WTC11 (cell line): Measurements from ENCODE around the gene CACNG5. TPM values are rescaled to one million over a fixed set of nuclear protein-coding genes. Genes with fewer than 3 reads are reported as not detected.

ENCODE experiments used
- ATAC-seq: fragments of 200-7000 bp; cut with Tn5 transposase; 2 replicates; pipeline ENCODE4 v1.10.0; 2021; ENCODE audit warnings: mild to moderate bottlenecking, moderate library complexity
- CTCF ChIA-PET: fragments of 300-600 bp; sonication (Branson Sonifier 250); formaldehyde crosslinking; loops from one replicate; lab custom pipeline; 2021; ENCODE audit warnings: antibody characterized with exemption; lab: Charles Lee
- POLR2A ChIA-PET: fragments of 350-600 bp; sonication (Branson Sonifier 250); formaldehyde crosslinking; loops from one replicate; lab custom pipeline; 2021; ENCODE audit warnings: antibody characterized with exemption; lab: Charles Lee
- DNase-seq: peaks from one replicate; pipeline ENCODE4 v3.0.0; 2021; ENCODE audit warnings: low spot score
- H3K27ac Mint-ChIP-seq: 2 replicates; pipeline ENCODE4 v1.8.0; 2021; ENCODE audit warnings: mixed read lengths
- H3K27me3 Mint-ChIP-seq: 2 replicates; pipeline ENCODE4 v1.8.0; 2021; ENCODE audit warnings: low read depth, mild to moderate bottlenecking, moderate library complexity, mixed read lengths
- H3K36me3 Mint-ChIP-seq: 2 replicates; pipeline ENCODE4 v1.8.0; 2021; ENCODE audit warnings: mixed read lengths
- H3K4me1 Mint-ChIP-seq: 2 replicates; pipeline ENCODE4 v1.8.0; 2022; ENCODE audit warnings: mixed read lengths
- H3K4me3 Mint-ChIP-seq: 2 replicates; pipeline ENCODE4 v1.8.0; 2021; ENCODE audit warnings: mild to moderate bottlenecking, moderate library complexity, mixed read lengths
- H3K9me3 Mint-ChIP-seq: 2 replicates; pipeline ENCODE4 v1.8.0; 2021; ENCODE audit warnings: mixed read lengths
- ARID4B ChIP-seq: sonication (generic); formaldehyde crosslinking; IDR thresholded peaks from 2 replicates; pipeline ENCODE4 v1.8.0; 2023; ENCODE audit warnings: missing genetic modification reagents, mild to moderate bottlenecking, borderline replicate concordance
- ATF6 ChIP-seq: sonication (generic); formaldehyde crosslinking; IDR thresholded peaks from 2 replicates; pipeline ENCODE4 v1.8.1; 2023; ENCODE audit warnings: mild to moderate bottlenecking, missing genetic modification reagents
- CBFB ChIP-seq: sonication (generic); formaldehyde crosslinking; IDR thresholded peaks from 2 replicates; pipeline ENCODE4 v1.8.1; 2022; ENCODE audit warnings: mild to moderate bottlenecking, low read depth, missing genetic modification reagents
- ELF4 ChIP-seq: sonication (generic); formaldehyde crosslinking; IDR thresholded peaks from 2 replicates; pipeline ENCODE4 v1.8.1; 2022; ENCODE audit warnings: low read depth, mild to moderate bottlenecking, moderate library complexity, missing genetic modification reagents
- GTF2I ChIP-seq: fragments of 250-450 bp; sonication (Bioruptor Pico); conservative IDR thresholded peaks from 2 replicates; pipeline ENCODE4 v1.4.0; 2021; ENCODE audit warnings: mild to moderate bottlenecking
- HMGA2 ChIP-seq: fragments of 250-450 bp; sonication (Bioruptor Pico); IDR thresholded peaks from 2 replicates; pipeline ENCODE4 v1.4.0; 2021; ENCODE audit warnings: mild to moderate bottlenecking, moderate library complexity
- JUN ChIP-seq: sonication (generic); formaldehyde crosslinking; IDR thresholded peaks from 2 replicates; pipeline ENCODE4 v1.8.0; 2023; ENCODE audit warnings: mild to moderate bottlenecking, missing genetic modification reagents
- NR1H2 ChIP-seq: sonication (generic); formaldehyde crosslinking; IDR thresholded peaks from 2 replicates; pipeline ENCODE4 v1.9.0; 2021; ENCODE audit warnings: mild to moderate bottlenecking, moderate library complexity, missing genetic modification reagents
- RORB ChIP-seq: fragments of 250-450 bp; sonication (Bioruptor Pico); IDR thresholded peaks from 2 replicates; pipeline ENCODE4 v1.9.0; 2021; ENCODE audit warnings: mild to moderate bottlenecking
- ZBTB21 ChIP-seq: sonication (generic); formaldehyde crosslinking; IDR thresholded peaks from 2 replicates; pipeline ENCODE4 v1.8.1; 2023; ENCODE audit warnings: mild to moderate bottlenecking, missing genetic modification reagents, borderline replicate concordance
- ZNF416 ChIP-seq: fragments of 250-450 bp; sonication (Bioruptor Pico); IDR thresholded peaks from 2 replicates; pipeline ENCODE4 v1.9.0; 2021; ENCODE audit warnings: mild to moderate bottlenecking, inconsistent platforms
- ZNF425 ChIP-seq: fragments of 250-450 bp; sonication (Bioruptor Pico); conservative IDR thresholded peaks from 2 replicates; pipeline ENCODE4 v1.9.0; 2021; ENCODE audit warnings: mild to moderate bottlenecking
- total RNA-seq: library from RNA; stranded (reverse); gene quantifications from 3 replicates; pipeline ENCODE4 v1.2.3, GENCODE V29; 2021
- TF ChIP-seq, protein P1 (sequence below): sonication (generic); formaldehyde crosslinking; IDR thresholded peaks from 2 replicates; pipeline ENCODE4 v1.8.1; 2022; ENCODE audit warnings: low read depth, mild to moderate bottlenecking, moderate library complexity, missing genetic modification reagents, borderline replicate concordance
- TF ChIP-seq, protein P2 (sequence below): fragments of 250-450 bp; sonication (Bioruptor Pico); IDR thresholded peaks from 2 replicates; pipeline ENCODE4 v2.1.2; 2022; ENCODE audit warnings: mild to moderate bottlenecking, moderate library complexity
- TF ChIP-seq, protein P3 (sequence below): fragments of 200-600 bp; IDR thresholded peaks from 2 replicates; pipeline ENCODE4 v1.8.0; 2022; ENCODE audit warnings: antibody characterized with exemption
- TF ChIP-seq, protein P4 (sequence below): fragments of 250-450 bp; sonication (Bioruptor Pico); IDR thresholded peaks from 2 replicates; pipeline ENCODE4 v1.8.0; 2021; ENCODE audit warnings: mild to moderate bottlenecking
- TF ChIP-seq, protein P5 (sequence below): sonication (generic); formaldehyde crosslinking; IDR thresholded peaks from 2 replicates; pipeline ENCODE4 v1.8.1; 2022; ENCODE audit warnings: missing genetic modification reagents, borderline replicate concordance

The CACNG5 gene
- total RNA-seq, 1 experiment from 2014 or later = 1.9 TPM

GRCh38 chr17:66790501-66791061 is 44.3 kb upstream of the CACNG5 start:
- H3K4me1 Mint-ChIP-seq = peaks cover 9% of the 10 kb centered on the region
- H3K36me3 Mint-ChIP-seq = peaks cover 10% of the 10 kb centered on the region
- no peaks in the 10 kb centered on the region for H3K9me3 Mint-ChIP-seq
- no peak for ATAC-seq
- H3K4me3 Mint-ChIP-seq = no peak overlapping the region
- POLR2A ChIA-PET = interaction anchor here (0.6 kb wide), 1 partner anchor 26 kb away, joined by 4 read pairs; no protein-coding TSS in a partner anchor
- no peaks in the 10 kb centered on the region for H3K27me3 Mint-ChIP-seq
- no peak for DNase-seq
- H3K27ac Mint-ChIP-seq = no peak overlapping the region
- CTCF ChIA-PET = interaction anchor here (1.2 to 1.5 kb wide), 2 partner anchors 9 to 63 kb away, joined by 5 to 6 read pairs; no protein-coding TSS in a partner anchor
- no peak for TF ChIP-seq JUN (CRISPR knock-in tag)
- TF ChIP-seq, protein P1, sequence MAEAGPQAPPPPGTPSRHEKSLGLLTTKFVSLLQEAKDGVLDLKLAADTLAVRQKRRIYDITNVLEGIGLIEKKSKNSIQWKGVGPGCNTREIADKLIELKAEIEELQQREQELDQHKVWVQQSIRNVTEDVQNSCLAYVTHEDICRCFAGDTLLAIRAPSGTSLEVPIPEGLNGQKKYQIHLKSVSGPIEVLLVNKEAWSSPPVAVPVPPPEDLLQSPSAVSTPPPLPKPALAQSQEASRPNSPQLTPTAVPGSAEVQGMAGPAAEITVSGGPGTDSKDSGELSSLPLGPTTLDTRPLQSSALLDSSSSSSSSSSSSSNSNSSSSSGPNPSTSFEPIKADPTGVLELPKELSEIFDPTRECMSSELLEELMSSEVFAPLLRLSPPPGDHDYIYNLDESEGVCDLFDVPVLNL (CRISPR knock-in tag) = no peak
- TF ChIP-seq ZNF425 (CRISPR knock-in tag) = no peak
- TF ChIP-seq HMGA2 (CRISPR knock-in tag) = no peak
- no peak for TF ChIP-seq RORB (CRISPR knock-in tag)
- no peak for TF ChIP-seq GTF2I

GRCh38 chr17:66791347-66791746 is 43.6 kb upstream of the CACNG5 start:
- H3K27ac Mint-ChIP-seq = peak overlapping the region; percentile 75
- DNase-seq (no peak), ATAC-seq (no peak)
- H3K4me3 Mint-ChIP-seq = no peak overlapping the region
- POLR2A ChIA-PET = interaction anchor here (0.7 kb wide), 1 partner anchor 1000 kb away, joined by 6 read pairs; no protein-coding TSS in a partner anchor
- H3K27me3 Mint-ChIP-seq = no peaks in the 10 kb centered on the region
- H3K9me3 Mint-ChIP-seq = no peaks in the 10 kb centered on the region
- H3K4me1 Mint-ChIP-seq = peaks cover 9% of the 10 kb centered on the region
- H3K36me3 Mint-ChIP-seq = peaks cover 10% of the 10 kb centered on the region
- CTCF ChIA-PET = interaction anchor here (0.5 to 1.5 kb wide), 4 partner anchors 9 to 328 kb away, joined by 3 to 6 read pairs (median 5); no protein-coding TSS in a partner anchor
- no peak for TF ChIP-seq ARID4B
- TF ChIP-seq ZNF416 = no peak
- TF ChIP-seq, protein P2, sequence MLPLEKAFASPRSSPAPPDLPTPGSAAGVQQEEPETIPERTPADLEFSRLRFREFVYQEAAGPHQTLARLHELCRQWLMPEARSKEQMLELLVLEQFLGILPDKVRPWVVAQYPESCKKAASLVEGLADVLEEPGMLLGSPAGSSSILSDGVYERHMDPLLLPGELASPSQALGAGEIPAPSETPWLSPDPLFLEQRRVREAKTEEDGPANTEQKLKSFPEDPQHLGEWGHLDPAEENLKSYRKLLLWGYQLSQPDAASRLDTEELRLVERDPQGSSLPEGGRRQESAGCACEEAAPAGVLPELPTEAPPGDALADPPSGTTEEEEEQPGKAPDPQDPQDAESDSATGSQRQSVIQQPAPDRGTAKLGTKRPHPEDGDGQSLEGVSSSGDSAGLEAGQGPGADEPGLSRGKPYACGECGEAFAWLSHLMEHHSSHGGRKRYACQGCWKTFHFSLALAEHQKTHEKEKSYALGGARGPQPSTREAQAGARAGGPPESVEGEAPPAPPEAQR (CRISPR knock-in tag) = no peak
- no peak for TF ChIP-seq ELF4
- no peak for TF ChIP-seq ATF6
- no peak for TF ChIP-seq CBFB
- TF ChIP-seq, protein P3, sequence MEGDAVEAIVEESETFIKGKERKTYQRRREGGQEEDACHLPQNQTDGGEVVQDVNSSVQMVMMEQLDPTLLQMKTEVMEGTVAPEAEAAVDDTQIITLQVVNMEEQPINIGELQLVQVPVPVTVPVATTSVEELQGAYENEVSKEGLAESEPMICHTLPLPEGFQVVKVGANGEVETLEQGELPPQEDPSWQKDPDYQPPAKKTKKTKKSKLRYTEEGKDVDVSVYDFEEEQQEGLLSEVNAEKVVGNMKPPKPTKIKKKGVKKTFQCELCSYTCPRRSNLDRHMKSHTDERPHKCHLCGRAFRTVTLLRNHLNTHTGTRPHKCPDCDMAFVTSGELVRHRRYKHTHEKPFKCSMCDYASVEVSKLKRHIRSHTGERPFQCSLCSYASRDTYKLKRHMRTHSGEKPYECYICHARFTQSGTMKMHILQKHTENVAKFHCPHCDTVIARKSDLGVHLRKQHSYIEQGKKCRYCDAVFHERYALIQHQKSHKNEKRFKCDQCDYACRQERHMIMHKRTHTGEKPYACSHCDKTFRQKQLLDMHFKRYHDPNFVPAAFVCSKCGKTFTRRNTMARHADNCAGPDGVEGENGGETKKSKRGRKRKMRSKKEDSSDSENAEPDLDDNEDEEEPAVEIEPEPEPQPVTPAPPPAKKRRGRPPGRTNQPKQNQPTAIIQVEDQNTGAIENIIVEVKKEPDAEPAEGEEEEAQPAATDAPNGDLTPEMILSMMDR = no peak
- no peak for TF ChIP-seq NR1H2 (CRISPR knock-in tag)
- no peak for TF ChIP-seq ZBTB21
- TF ChIP-seq, protein P4, sequence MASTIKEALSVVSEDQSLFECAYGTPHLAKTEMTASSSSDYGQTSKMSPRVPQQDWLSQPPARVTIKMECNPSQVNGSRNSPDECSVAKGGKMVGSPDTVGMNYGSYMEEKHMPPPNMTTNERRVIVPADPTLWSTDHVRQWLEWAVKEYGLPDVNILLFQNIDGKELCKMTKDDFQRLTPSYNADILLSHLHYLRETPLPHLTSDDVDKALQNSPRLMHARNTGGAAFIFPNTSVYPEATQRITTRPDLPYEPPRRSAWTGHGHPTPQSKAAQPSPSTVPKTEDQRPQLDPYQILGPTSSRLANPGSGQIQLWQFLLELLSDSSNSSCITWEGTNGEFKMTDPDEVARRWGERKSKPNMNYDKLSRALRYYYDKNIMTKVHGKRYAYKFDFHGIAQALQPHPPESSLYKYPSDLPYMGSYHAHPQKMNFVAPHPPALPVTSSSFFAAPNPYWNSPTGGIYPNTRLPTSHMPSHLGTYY = no peak
- TF ChIP-seq, protein P5, sequence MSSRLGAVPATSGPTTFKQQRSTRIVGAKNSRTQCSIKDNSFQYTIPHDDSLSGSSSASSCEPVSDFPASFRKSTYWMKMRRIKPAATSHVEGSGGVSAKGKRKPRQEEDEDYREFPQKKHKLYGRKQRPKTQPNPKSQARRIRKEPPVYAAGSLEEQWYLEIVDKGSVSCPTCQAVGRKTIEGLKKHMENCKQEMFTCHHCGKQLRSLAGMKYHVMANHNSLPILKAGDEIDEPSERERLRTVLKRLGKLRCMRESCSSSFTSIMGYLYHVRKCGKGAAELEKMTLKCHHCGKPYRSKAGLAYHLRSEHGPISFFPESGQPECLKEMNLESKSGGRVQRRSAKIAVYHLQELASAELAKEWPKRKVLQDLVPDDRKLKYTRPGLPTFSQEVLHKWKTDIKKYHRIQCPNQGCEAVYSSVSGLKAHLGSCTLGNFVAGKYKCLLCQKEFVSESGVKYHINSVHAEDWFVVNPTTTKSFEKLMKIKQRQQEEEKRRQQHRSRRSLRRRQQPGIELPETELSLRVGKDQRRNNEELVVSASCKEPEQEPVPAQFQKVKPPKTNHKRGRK (CRISPR knock-in tag) = no peak
